Lower leg skin (tissue), 3 donors: ENCODE data around the gene ARNT2.

Experiments
- POLR2A ChIP-seq, 2 donors: fragments of 450-650 bp; IDR thresholded peaks; one replicate each; pipeline ENCODE4 v1.6.1; 2016 to 2017; ENCODE audit warnings: antibody characterized with exemption in 2 of 2, mild to moderate bottlenecking in 1 of 2, moderate library complexity in 1 of 2
- TF ChIP-seq, protein P1 (sequence below), 3 donors: fragments of 450-650 bp; IDR thresholded peaks; one replicate each; pipeline ENCODE4 v1.5.1; 2016; ENCODE audit warnings: antibody characterized with exemption in 3 of 3, mild to moderate bottlenecking in 3 of 3, moderate library complexity in 2 of 3

GRCh38 chr15:80639168-80639555 is 235.0 kb downstream of the ARNT2 start:
- TF ChIP-seq, protein P1, sequence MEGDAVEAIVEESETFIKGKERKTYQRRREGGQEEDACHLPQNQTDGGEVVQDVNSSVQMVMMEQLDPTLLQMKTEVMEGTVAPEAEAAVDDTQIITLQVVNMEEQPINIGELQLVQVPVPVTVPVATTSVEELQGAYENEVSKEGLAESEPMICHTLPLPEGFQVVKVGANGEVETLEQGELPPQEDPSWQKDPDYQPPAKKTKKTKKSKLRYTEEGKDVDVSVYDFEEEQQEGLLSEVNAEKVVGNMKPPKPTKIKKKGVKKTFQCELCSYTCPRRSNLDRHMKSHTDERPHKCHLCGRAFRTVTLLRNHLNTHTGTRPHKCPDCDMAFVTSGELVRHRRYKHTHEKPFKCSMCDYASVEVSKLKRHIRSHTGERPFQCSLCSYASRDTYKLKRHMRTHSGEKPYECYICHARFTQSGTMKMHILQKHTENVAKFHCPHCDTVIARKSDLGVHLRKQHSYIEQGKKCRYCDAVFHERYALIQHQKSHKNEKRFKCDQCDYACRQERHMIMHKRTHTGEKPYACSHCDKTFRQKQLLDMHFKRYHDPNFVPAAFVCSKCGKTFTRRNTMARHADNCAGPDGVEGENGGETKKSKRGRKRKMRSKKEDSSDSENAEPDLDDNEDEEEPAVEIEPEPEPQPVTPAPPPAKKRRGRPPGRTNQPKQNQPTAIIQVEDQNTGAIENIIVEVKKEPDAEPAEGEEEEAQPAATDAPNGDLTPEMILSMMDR (IDR thresholded peaks at IDR 0.05), result no peak
- no peak for TF ChIP-seq POLR2A (IDR thresholded peaks at IDR 0.05)
